NCI-H748 (cell line): ENCODE results near the gene LRRC8A.
"Not testable (repeated sequence)": the region's sequence is repeated elsewhere in the genome, so short reads cannot be mapped to it uniquely, and the experiment has no call there.

Experiments
- DNase-seq: peaks from one replicate; lab custom pipeline; 2025; ENCODE audit not compliant: unreplicated experiment; lab: John Stamatoyannopoulos, UW

LRRC8A gene

GRCh38 chr9:128920381-128921058, 38.6 kb downstream of the LRRC8A start, which contains the start of gene PHYHD1:
TSS of gene PHYHD1 (plus strand) at chr9:128920982. CDS start at chr9:128922324, 1,342 bp downstream.
- DNase-seq = no peak

- DNase-seq = no peak
Measured at GRCh38 chr9:128921881-128922763, 40.2 kb downstream of the LRRC8A start.

GRCh38 chr9:128923493-128923883, 41.6 kb downstream of the LRRC8A start:
- no peak for DNase-seq

GRCh38 chr9:128927731-128928411, 45.9 kb downstream of the LRRC8A start:
- DNase-seq = peak; percentile 62

DNA sequence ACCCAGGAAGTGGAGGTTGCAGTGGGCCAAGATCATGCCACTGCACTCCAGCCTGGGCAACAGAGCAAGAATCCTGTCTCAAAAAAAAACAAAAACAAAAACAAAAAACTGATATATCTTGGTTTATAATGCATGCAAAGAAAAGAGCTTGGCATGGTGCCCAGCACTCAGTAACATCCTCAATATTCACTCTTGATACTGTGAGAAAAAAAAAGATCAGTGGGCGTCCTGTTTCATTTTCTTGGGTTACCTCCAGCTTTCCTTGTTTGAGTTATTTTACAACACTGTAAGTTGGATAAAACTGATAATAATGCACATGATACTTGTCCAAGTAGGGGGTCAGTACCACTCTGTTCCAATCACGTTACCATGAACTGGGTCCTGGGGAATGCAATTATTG, 46.7 kb downstream of the LRRC8A start:
- DNase-seq = no peak

DNA sequence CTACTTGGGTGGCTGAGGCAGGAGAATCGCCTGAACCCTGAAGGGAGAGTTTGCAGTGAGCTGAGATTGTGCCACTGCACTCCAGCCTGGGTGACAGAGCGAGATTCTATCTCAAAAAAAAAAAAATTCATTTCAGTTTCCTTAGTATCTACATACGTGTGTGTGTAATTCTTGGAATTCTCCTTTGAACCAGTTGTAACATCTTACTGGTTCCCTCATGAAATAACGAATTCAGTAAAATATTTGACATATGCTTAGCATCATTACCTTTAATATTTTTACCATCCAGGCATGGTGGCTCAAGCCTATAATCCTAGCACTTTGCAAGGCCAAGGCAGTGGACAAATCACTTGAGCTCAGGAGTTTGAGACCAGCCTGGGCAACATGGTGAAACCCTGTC, 47.6 kb downstream of the LRRC8A start:
- DNase-seq = no peak

DNA sequence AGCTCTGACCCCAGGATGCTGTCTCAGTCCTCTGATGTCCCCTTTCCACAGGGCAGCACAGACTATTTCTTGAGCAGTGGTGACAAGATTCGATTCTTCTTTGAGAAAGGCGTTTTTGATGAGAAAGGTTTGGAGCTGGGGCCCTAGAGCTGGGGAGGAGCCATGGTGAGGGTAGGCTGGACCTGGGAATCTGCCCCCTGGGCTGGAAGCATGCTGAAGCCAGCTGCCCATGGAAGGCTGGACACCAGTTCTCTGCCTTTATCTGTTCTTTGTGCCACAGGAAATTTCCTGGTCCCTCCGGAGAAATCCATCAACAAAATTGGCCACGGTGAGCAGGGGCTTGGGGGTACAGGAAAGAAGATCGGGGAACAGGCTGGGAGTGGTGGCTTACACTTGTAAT, 51.8 kb downstream of the LRRC8A start:
- no peak for DNase-seq

DNA sequence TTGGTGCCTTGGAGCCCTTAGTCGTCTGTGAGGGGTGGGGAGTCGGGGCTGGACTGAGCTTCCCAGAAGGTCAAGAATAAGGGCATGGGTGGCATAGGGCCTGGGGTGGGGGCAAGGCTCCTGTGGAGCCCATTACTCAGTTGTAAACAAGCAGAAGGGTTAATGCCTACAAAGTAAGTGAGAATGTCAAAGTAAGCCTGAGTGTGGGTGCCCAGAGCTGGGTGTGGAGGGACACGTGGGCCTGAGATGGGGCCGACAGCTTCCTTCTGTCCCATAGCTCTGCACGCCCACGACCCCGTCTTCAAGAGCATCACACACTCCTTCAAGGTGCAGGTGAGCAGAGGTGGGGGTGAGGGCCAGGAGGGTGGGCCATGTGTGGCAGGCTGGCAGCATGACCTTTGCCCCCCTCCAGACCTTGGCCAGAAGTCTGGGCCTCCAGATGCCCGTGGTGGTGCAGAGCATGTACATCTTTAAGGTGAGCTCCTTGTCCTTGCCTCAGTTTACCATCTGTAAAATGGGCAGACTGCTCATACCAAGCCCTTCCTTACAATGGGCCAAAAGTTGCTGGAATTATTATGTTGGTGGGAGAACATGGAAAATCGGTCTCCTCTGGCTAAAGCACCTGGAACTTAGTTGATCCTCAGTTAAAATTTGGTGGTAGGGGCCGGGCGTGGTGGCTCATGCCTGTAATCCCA, 54.4 kb downstream of the LRRC8A start:
- no peak for DNase-seq

GRCh38 chr9:128937310-128938165, 55.6 kb downstream of the LRRC8A start:
- DNase-seq = no peak

DNA sequence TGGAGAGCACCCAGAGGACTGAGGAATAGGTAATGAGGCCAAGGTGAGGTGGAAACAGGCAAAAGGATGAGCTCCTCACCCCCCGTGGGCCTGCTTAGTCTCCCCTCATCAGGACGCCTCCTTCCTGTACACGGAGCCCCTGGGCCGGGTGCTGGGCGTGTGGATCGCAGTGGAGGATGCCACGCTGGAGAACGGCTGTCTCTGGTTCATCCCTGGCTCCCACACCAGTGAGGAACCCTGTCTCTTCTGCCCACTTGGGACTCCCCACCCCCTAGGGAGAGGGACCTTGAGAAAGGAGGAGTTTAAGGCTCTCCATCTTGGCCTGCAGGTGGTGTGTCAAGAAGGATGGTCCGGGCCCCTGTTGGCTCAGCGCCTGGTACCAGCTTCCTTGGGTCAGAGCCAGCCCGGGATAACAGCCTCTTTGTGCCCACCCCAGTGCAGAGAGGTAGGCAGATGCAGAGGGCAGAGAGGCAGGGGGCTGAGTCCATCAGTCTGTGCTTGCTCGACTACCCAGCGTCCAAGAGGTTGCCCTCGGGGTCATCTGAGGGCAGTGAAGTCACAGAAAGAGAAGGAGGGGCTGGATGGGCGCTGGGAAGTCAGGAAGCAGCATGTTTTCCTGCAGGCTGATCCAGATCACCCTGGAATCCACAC, 58.5 kb downstream of the LRRC8A start:
- DNase-seq = no peak

DNA sequence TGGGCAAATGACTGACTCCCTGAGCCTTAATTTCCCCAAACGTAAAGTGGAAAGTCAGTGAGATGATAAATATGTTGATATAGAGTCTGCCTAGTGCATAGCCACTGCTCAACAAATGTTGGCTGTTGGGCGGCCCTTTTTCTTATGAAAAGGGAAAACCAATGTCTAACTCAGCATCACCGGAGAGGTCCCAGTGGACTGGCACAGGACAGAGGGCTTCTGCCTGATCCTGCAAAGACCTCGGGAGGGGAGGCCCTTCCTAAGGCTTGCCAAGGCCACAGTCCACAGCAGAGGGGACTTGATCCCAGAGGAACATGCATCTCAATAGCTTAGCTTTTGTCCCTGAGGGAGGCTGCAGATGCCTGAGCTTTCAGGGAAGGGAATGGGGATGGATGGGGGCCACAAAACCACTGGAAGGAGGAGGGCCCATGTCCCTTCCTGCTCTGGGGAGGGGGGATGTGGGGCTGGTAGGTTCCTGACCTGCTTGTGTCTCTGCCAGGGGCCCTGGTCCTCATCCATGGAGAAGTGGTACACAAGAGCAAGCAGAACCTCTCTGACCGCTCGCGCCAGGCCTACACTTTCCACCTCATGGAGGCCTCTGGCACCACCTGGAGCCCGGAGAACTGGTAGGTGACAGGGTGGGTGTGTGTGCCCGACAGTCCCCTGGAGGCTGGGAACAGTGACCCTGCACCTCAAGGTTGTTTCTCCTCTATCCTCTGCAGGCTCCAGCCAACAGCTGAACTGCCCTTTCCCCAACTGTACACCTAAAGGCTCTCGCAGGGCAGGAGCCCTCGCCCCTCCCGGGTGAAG, 59.2 kb downstream of the LRRC8A start:
- DNase-seq = no peak

GRCh38 chr9:128943832-128944620, 62.1 kb downstream of the LRRC8A start:
- no peak for DNase-seq

GRCh38 chr9:128944966-128945365, 63.0 kb downstream of the LRRC8A start:
- DNase-seq = not testable (repeated sequence)

DNA sequence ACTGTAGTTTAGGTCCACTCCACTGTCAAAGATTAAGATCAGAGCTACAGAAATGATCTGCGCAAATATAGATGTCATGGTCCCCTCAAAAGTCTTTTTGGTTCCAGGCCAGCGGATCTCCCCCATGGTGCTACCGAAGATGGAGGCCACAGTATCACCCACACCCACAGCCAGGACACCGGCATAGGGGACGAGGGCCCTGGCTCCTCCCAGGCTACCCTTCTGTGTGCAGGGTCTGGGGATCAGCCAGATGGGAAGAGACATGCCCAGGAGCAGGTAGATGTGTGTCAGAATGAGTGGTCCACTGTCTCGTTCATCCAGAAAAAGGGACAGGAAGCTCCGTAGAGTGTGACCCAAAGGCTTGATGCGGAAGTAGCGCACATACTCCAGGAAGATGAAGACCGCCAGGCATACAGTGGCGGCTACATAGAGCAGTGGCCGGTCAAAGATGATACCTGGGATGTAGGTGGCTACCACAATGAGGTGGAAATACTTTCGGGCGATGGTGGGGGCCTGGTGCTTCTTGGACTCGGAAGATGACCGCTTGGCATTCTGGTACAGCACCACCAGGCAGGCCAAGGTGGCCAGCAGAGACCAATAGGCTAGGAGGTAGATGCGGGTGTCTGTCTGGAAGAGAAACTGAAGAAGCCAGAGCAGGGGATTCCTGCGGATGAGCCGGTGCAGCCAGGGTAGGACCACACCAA, 64.0 kb downstream of the LRRC8A start:
- no peak for DNase-seq

DNA sequence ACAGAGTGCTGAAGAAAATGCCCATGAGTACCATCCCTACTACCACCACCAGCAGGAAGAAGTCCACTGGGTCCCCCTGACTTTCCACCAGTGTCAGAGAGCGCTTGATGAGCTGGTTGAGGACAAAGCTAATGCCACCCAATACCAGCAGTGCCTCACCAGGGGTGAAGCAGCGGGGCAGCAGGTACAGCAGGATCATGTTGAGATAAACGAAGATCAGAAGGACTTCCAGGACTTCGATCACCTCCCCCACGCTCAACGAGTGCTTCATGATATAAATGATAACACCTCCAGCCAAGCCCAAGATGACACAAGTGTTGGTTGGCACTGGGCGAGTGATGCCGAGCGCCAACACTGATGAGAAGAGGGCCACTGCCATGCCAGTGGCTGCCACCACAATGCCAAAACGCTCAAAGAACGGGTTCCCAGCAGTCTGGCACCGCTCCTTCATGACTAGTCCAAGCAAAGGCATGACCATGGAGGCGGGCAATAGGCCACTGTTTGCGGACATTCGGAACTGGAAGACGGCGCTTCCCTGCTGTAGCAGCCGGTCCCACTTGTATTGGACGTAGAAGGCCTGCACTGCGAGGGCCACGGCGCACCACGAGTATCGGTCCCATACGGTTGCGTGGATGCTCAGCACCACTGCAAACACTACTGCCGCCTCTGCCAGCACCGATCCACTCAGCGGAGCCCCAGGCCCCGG, 64.8 kb downstream of the LRRC8A start:
- DNase-seq = peak; percentile 56

GRCh38 chr9:128947277-128947526, 65.3 kb downstream of the LRRC8A start:
- no peak for DNase-seq
